Effector CD8-positive, alpha-beta T cell (primary cell): ENCODE data around the gene RSAD2.
"Not testable (repeated sequence)": the region's sequence is repeated elsewhere in the genome, so short reads cannot be mapped to it uniquely, and the experiment has no call there.

Experiments
- DNase-seq: peaks from one replicate; lab custom pipeline; 2025; lab: John Stamatoyannopoulos, UW

Gene RSAD2

GRCh38 chr2:6926071-6926732 lies 48.6 kb downstream of the RSAD2 start:
- no peak for DNase-seq

GRCh38 chr2:6927186-6927585 lies 49.6 kb downstream of the RSAD2 start:
- no peak for DNase-seq

DNA sequence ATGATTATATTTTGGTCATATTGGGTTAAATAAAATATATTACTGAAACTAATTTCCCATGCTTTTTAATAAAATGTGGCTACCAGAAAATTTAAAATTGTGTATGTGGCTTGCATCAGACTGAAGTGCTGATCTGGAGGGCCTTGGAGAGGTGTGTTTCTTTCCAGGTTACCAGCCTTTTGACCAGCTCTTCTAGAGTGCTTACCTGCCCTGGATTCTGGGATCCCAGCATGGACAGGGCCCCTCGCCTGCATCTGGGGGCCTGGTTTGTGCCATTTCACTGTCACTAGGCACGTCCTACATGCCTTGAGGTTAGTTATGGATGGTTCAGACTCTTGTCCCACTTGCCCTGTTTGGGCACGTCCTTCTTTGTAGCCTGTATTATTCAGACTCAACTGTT lies 50.2 kb downstream of the RSAD2 start:
- no peak for DNase-seq

- DNase-seq, result no peak
Observed at GRCh38 chr2:6928452-6928851, 50.9 kb downstream of the RSAD2 start.

GRCh38 chr2:6929196-6929819 lies 51.7 kb downstream of the RSAD2 start:
- no peak for DNase-seq

GRCh38 chr2:6930923-6931647 lies 53.5 kb downstream of the RSAD2 start:
- no peak for DNase-seq

DNA sequence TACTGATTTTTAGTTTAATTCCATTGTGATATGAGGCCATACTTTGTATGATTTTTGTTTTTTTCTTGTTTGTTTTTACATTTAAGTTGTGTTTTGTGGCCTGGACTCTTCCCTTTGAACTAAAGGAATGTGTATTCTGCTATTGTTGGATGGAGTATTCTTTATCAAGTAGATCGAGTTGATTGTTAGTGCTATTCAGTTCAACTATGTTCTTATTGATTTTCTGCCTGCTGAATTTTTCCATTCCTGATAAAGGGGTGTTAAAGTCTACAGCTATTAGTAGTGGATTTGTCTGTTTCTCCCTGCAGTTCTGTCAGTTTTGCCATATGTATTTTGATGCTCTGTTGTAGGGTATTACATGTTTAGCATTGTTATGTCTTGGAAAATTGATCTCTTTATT lies 54.2 kb downstream of the RSAD2 start:
- no peak for DNase-seq

- DNase-seq, result no peak
Observed at GRCh38 chr2:6932206-6932605, 54.6 kb downstream of the RSAD2 start.

- no peak for DNase-seq
Observed at GRCh38 chr2:6932828-6933227, 55.3 kb downstream of the RSAD2 start.

GRCh38 chr2:6933911-6934310 lies 56.3 kb downstream of the RSAD2 start:
- DNase-seq, result no peak

DNA sequence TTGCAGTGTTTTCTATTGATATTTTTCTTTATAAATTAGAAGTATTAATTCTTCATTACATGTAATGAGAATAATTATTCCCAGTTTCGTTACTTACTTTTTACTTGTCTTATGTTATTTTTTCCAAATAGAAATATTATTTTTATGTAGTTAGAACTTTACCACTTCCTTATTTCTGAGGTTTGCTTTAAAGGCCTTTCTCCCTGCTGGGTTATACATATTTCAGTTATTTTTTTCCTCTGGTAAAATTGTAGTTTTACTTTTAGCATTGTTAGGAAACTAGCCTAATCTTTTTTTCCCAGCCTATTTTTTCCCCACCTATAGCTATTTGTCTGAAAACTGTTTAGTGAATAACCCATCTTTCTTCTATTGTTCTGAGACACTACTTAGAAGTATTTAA lies 56.8 kb downstream of the RSAD2 start:
- no peak for DNase-seq

DNA sequence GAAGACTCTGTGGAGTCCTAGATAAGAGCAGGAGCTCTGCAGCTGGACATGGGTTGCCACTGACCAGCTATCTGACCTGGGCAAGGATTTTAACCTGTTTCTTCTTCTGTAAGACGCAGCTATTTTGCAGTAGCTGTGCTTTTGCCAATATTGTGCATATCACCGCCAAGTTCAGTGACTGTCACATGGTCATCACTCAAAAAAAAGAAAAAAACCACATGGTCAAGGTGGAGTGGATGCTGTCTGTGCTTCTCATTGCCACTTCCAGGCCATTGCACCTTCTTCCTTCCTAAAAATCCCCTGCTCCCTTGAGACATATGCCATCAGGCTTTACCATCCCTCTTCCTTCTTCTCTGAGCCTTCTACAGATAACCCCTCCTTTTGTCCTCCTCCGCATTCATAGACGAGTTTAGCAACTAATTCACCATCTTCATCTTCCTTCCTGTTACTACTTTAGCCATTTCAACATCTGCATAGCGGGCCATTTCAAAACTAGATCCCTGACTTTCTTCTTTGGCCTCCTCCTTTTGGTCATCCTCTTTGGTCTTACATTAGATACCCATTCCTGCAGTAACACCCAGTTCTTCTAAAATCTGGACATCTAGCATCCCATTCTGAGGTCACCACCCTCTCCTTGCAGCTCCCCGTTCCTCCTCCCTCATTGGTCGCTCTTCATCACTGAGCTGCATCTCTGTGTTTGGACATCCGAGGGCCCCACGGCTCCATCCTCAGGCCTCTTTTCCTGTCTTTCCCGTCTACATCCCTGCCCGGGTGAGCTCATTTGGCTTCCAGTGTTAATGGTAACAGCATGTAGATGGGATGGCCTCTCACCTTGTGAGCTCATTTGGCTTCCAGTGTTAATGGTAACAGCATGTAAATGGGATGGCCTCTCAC lies 57.4 kb downstream of the RSAD2 start:
- no peak for DNase-seq

DNA sequence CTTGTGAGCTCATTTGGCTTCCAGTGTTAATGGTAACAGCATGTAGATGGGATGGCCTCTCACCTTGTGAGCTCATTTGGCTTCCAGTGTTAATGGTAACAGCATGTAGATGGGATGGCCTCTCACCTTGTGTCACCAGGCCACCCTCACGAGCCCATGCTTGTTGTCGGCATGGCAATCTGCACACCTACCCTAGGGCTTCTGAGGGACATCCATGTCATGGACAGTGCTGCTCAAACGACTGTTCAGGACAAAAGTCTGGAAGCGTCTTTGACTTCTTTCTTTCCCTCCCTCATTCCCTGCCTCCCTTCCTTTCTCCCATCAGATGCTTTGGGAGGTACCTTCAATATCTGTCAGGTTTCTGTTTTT lies 58.1 kb downstream of the RSAD2 start:
- DNase-seq, result not testable (repeated sequence)

- DNase-seq, result no peak
Observed at GRCh38 chr2:6937157-6937556, 59.6 kb downstream of the RSAD2 start.

DNA sequence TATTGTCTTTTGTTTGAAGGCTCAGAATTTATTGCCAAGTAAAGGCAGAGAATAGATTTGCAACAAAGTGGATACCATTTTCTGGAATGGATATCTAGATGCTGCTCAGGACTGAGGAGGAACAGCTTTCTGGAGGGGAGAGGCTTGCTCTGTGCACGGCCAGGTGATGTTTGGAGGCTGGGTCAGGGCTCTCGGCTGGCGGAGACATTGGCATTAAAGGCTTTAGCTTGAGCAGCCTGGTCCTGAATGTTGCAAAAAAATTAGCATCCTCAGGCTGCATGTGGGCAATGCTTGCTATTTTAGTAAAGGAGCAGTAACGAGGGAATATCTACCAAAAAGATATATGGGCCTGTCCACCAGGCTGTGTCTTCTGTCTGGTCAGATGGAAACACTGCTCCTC lies 60.0 kb downstream of the RSAD2 start:
- no peak for DNase-seq

GRCh38 chr2:6939071-6939470 lies 61.5 kb downstream of the RSAD2 start:
- no peak for DNase-seq

DNA sequence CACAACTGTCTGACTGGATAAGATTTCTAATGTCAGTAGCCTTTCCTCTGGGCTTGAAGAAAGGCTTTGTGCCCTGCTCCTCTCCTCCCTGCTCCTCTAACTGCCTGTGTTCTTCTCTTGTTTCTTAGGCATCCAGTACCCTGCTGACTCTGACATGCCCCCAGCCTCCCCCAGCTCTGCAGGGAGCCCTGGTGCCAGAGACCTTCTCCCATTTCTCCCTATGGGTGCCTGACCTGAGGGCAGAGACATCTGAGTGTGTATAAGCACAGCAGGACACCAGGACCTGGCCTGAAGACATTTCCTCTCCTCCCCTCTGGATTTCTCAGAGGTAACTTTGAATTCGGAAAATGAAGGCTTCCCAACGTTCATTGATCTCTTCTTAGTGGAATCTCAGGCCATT lies 63.2 kb downstream of the RSAD2 start:
- DNase-seq, result no peak

GRCh38 chr2:6941299-6942046 lies 63.9 kb downstream of the RSAD2 start:
- no peak for DNase-seq

DNA sequence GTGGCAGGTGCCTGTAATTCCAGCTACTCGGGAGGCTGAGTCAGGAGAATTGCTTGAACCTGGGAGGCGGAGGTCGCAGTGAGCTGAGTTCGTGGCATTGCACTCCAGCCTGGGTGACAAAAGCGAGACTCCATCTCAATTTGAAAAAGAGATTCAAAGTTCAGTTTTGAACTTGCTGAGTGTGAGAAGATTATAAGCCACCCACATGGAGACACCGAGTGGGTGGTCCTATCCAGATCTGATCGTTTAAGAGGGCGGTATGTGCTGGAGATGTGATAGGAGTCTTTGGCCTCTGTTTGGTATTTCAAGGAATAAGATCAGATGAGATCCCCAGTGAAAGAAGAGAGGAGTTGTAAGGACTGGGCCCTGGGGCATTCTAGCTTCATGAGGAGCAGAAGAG lies 65.3 kb downstream of the RSAD2 start:
- DNase-seq, result no peak

- DNase-seq, result no peak
Observed at GRCh38 chr2:6943523-6943922, 65.9 kb downstream of the RSAD2 start.

GRCh38 chr2:6943971-6944370 lies 66.4 kb downstream of the RSAD2 start:
- no peak for DNase-seq

DNA sequence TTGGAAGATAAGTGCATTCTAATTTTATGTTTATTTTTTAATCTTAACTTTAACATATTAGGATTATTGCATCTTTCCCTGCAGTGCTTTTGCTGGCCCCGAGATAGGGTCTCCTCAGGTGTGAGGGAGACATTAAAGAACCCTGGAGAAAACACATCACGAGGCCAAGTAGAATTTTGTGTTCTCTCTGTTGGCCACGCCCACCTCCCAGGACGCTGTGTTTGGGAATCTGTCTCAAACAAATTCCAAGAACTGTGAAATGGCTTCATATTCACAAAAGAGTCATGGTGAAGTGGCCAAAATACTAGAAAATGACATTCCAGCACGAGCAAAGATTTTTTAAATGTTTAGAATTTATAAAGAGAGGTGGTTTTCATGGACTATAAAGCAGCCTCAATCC lies 67.0 kb downstream of the RSAD2 start:
- no peak for DNase-seq
